ENCODE data around the gene INTS1.

DNA sequence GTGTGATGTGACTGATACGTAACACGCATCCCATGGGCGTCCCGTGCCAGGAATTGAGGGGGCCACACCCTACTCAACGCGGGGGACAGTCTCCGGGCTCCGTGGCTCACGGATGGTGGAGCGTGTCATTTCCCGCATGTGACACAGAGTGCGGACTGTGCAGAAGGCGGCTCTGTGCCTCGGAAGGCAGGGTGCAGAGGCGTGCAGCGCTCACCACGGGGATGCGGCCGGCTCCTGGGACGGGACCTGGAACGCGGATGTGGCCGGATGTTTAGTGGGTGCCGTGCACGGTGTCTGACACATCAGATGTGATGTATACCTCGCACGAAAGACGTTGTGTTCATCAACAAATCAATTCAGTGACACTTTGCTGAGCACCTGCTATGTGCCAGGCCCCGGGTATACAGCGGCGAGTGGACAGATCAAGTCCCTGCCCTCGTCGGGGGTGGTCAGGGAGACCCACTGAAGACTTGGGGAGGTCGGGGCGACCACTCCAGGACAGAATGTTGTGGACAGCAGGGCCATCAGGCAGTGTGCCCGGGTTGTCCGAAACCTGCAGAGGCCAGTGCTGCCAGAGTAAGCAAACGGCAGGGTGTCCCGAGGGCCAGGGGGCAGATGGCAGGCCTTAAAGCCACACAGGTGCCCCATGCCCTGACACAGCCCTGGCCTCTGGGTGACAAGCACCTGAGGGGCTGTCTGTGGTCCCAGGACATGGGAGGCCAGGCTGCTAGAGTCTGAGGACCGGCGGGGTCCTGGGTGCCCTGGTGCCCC lies 83.0 kb downstream of the INTS1 start:
- TF ChIP-seq, protein P1, sequence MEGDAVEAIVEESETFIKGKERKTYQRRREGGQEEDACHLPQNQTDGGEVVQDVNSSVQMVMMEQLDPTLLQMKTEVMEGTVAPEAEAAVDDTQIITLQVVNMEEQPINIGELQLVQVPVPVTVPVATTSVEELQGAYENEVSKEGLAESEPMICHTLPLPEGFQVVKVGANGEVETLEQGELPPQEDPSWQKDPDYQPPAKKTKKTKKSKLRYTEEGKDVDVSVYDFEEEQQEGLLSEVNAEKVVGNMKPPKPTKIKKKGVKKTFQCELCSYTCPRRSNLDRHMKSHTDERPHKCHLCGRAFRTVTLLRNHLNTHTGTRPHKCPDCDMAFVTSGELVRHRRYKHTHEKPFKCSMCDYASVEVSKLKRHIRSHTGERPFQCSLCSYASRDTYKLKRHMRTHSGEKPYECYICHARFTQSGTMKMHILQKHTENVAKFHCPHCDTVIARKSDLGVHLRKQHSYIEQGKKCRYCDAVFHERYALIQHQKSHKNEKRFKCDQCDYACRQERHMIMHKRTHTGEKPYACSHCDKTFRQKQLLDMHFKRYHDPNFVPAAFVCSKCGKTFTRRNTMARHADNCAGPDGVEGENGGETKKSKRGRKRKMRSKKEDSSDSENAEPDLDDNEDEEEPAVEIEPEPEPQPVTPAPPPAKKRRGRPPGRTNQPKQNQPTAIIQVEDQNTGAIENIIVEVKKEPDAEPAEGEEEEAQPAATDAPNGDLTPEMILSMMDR (IDR thresholded peaks at IDR 0.05 in 4 of 5, conservative IDR thresholded peaks at IDR 0.05 in 1 of 5): no peak
- TF ChIP-seq POLR2A (IDR thresholded peaks at IDR 0.05): no peak

Data from gastrocnemius medialis (tissue), 4 donors.